SK-N-MC (cell line): ENCODE data around the gene CEACAM1.
"Not testable (repeated sequence)": the region's sequence is repeated elsewhere in the genome, so short reads cannot be mapped to it uniquely, and the experiment has no call there.

ENCODE experiments used
- EZH2 ChIP-seq: fragments of 200-600 bp; sonication (generic); IDR thresholded peaks from one replicate; pipeline ENCODE4 v1.6.1; 2017; ENCODE audit warnings: antibody characterized with exemption
- FOXP2 ChIP-seq: optimal IDR thresholded peaks from 2 replicates; pipeline ENCODE3; 2011; ENCODE audit warnings: mild to moderate bottlenecking, moderate library complexity; ENCODE audit not compliant: insufficient read depth; ENCODE audit errors: extremely low read length, control extremely low read depth
- POLR2AphosphoS5 ChIP-seq: IDR thresholded peaks from 2 replicates; pipeline ENCODE4 v1.6.1; 2012; ENCODE audit warnings: mild to moderate bottlenecking, low read depth, low read length, borderline replicate concordance

- not testable (repeated sequence) for TF ChIP-seq EZH2, FOXP2, POLR2AphosphoS5
Measured at GRCh38 chr19:42522262-42522661, 6.0 kb downstream of the CEACAM1 start.
